GM19351 (cell line): ENCODE measurements around the gene POMGNT1.

Experiments
- ATAC-seq: cut with Tn5 transposase; IDR thresholded peaks from one replicate; pipeline ENCODE4 v1.9.1; 2021; ENCODE audit warnings: mild to moderate bottlenecking, moderate library complexity; ENCODE audit not compliant: unreplicated experiment

The POMGNT1 gene

DNA sequence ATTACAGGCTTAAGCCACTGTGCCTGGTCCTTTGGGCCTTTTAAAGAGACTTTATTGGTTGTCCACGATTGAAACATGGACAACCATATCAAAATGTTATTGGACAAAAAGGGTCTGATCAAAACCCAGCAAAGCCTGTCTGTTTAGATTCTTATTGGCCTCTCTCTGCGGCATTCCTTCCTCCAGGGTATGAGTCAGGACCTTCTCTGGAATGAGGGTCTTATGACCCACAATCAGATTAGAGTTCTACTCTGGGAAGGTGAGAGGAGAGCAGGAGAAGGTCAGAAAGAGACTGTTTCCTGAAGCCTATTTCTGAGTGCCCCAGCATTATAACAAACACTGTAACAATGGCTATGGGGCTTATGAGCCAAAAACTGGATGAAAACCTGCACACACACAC, 12.8 kb upstream of the POMGNT1 start:
- no peak for ATAC-seq

DNA sequence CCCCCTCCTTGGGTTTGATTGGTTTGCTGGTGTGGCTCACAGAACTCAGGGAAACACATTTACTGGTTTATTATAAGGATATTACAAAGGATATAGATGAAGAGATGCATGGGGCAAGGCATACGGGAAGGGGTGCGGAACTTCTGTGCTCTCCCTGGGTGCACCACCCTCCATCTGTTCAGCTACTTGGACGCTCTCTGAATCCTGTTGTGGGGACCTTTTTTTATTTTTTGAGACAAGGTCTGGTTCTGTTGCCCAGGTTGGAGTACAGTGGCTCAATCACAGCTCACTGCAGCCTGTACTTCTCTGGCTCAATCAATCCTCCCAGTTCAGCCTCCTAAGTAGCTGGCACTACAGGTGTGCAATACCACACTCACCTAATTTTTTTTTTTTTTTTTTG, 12.3 kb upstream of the POMGNT1 start:
- no peak for ATAC-seq

DNA sequence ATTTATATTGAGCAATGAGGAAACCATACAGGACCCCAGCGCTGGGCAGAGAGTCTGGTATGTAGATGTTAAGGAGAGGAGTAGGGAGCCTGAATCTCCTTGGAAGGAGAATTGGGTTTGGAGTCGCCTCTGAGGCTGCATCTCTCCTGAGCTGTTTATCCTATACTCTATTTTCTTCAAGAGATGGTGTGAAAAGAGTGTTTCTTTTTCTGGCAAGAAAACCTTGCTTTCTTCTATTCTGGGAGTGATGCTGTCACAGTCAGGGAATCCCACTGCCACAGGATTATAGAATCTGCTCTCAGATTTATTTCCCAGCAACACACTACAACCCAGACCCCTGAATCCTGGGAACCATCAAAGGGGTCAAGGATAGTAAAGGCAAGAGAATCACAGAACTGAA, 8.2 kb upstream of the POMGNT1 start:
- ATAC-seq, result no peak

DNA sequence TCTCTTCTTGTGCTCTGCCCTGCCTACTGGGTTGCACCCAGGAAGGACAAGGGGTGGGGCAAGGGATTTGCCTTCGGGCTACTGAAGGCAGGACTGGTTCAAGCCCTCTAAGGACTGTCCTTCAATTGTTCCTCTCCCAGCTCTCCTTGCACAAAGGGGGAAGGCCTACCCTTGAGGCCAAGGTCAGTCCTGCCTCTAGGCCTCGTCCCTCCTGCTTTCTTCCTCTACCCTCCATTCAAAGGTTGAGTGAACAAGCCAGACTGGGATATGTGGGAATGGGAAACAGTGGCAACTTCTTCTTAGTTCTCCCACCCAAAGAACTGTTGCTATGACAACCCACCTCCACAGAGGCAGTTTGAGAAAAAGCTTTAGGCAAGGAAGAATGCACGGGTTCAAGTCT, 7.6 kb upstream of the POMGNT1 start:
- ATAC-seq, result no peak

DNA sequence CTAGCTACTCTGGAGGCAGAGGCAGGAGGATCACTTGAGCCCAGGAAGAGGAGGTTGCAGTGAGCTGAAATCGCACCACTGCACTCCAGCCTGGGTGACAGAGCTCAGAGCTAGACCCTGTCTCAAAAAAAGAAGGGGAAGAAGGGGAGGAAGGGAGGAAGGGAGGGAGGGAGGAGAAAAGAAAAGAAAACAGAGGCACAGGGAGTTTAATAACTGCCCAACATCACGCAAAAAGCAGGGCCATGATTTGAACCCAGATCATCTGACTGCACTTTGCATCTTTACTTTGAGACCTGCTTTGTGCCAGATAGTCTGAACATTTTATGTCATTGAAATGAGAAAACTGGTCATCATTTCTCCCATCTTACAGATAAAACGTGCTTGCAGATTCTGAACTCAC, 6.9 kb upstream of the POMGNT1 start:
- ATAC-seq, result no peak

DNA sequence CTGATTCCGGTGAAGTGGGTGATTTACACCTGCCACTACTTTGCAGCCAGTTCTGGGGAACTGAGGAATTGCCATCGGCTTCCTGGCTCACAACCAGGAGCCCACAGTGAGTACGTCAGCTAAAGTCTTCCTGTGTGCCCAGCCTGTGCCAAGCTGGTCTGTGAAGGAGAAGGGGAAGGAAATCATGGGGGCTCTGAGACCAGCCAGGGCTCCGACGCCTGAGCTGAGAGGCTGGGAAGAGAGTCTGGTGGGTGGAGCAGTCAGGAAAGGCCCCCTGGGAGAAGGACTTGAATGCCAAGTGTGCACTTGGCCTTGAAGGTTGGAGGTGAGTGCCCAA, 6.1 kb upstream of the POMGNT1 start:
- ATAC-seq, result no peak

DNA sequence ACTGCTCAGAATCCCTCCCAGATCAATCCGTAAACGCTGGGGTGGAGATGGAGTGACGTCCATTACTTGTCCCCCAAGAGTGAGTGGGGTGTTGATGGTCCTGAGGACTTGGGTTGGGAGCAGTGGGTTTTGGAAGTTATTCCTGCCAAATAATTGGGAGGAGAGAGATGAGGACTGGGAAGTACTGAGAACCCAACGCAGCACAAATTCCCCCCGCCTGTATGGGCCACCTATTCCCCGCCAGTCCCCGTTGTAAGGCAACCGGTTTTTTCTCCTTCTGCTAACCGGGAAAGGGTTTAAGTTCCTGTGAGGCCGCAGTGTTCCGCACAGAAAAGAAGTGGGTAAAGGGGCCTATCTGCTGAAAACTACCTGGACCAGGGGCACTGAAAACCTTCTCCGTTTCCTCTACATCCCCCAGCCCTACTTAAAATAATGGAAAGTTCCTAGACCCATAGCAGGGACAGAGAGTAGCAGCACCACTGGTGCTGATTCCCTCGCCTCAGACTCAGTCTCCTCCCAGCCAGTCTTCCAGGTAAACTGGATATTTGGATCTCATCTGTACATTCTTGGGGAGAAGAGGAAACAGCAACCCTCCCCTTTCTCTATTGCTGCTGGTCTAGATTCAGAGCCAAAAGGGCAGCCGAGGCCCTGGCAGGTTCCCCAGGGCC, 5.6 kb upstream of the POMGNT1 start:
- ATAC-seq, result no peak

DNA sequence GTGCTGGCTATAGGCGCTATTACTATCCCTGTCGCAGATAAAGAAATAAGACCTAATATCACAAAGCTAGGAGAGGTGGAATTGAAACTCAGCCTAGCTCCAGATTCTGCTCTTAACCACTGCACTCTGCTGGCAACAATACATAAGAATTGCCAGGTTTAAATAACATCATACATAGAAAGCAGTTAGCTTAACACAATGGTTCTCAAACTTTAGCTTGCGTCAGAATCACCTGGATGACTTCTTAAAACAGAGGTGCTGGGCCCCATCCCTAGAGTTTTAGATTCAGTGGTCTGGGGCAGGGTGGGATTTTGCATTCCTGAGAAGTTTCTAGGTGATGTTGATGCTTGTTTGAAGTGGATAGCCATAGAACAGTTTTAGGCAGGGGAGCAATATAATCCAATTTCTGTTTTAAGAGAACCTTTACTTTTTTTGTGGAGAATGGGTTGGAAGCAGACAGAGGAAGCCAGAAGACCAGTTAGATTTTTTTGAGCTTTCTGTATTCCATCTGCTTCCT, 1.1 kb upstream of the POMGNT1 start:
- ATAC-seq, result no peak

DNA sequence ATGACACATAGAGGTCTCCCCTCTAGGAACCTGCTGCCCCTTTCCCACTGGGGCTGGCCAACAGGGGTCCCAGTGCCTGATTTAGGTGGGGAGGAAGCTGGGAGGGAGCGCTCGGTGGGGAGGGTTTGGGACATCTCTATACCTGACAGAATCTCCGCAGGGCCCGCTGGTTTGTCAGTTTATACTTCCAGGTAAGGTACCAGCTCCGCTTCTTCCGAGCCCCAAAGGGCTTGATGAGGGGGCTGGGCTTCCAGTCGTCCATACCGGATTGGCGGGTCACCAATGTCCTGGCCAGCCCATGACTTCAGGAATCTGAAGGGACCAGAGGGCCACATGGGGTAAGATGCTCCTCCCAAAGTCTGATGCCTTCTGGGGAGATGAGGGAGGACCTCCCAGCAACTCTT, 672 bp downstream of the POMGNT1 start:
- ATAC-seq, result no peak

DNA sequence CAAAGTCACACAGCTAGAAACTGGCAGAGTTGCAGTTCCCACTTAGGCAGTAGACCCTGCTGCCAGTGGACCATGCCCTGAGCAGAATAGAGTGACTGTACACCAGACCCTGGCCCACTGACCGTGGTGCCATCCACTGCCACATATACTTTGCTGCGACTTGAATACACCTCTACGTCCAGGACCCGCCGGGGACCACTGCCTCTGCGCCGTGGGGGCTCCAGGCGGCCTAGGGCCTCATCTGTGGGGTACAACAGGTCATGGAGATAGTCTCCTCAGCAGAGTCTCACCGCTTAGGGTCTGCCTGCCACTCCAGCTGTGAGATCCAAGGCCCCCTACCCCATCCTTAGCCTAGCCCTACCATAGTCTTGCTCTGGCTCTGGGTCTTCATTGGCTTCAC, 1.6 kb downstream of the POMGNT1 start:
- no peak for ATAC-seq

DNA sequence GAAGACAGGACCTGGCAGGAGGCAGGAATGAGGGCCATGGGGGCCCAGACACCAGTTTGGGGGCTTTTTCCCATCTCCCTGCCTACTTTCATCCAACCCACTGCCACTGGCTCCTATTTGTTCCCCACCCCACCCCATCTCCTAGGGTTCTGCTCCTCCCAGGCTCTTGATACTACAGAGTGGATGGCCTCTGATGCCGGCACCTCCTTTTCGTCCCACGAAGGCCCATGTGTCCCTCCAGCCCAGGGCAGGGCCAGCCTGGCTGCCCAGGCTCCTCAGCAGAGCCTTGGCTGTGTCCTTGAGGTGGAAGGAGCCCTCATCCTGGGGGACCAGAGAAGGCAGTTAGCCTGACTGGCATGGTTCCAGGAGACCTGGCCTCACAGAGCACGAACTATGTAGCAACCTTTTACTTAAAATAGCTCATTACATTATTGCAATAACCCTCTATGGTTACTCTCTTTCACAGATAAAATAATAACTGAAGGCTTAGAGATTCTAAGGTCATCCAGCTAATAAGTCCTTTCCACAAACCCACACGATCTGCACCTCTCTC, 3.5 kb downstream of the POMGNT1 start:
- ATAC-seq, result no peak

DNA sequence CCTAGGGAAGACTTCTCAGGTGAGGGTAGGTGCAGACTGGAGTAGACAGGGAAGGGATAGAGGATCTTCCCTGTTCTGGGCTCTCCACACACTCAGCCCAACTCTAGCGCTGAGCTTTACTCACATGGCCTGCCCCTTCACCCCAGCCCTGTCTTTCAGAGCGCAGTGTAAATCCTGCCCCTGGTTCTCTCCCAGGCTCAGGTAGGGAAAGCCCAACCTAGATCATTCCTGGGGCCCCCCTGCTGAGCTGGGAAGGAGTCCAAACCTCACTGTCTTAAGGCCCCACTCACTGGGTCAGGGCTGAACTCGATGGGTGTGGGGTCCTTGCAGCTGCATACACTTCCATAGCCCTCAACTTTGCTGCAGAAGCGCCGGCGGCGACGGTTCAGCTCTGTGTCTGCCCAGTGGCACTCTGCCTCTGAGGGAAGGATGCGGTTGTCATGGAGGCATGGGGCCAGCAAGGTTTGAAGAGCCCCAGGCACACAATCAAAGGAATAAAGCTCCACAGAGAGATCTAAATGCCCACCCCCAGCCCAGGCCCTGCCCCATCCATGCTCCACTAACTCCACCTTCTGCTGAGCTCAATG, 4.2 kb downstream of the POMGNT1 start:
- ATAC-seq, result no peak

DNA sequence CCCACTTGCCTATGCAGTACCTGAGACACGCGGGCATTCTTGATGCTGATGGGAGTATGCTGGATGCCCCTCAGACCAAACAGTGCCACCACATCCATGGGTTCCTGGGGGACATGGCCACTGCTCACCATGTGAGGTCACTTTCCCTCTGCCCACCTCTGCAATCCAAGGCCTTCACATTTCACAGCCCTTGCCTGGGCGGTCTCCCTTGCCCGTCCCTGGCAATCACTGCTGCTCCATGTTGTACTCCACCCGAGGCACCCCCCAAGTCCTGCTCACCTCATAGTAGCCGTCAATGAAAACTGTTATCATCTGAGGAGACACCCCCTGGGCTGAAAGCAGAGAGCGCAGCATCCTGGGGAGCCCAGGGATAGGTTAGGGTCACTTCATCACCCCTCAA, 4.9 kb downstream of the POMGNT1 start:
- no peak for ATAC-seq

DNA sequence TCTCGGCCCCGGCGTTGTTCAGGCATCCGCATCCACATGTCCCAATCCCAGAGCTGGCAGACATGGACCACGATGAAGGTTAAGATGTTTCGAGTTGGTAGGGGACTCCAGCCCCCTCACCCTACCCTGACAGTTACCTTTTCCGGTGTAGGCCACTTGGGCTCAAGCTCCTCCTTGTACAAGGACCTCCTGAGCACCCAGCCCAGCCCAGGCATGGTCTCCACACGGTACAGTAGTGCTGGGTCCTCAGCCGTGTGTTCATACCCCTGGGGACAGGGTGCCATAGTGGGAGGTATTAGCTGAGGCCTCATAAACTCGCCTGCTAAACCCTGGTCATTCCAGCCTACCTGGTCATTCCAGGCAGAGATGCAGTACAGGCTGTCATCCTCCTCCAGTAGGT, 6.1 kb downstream of the POMGNT1 start:
- ATAC-seq, result no peak

DNA sequence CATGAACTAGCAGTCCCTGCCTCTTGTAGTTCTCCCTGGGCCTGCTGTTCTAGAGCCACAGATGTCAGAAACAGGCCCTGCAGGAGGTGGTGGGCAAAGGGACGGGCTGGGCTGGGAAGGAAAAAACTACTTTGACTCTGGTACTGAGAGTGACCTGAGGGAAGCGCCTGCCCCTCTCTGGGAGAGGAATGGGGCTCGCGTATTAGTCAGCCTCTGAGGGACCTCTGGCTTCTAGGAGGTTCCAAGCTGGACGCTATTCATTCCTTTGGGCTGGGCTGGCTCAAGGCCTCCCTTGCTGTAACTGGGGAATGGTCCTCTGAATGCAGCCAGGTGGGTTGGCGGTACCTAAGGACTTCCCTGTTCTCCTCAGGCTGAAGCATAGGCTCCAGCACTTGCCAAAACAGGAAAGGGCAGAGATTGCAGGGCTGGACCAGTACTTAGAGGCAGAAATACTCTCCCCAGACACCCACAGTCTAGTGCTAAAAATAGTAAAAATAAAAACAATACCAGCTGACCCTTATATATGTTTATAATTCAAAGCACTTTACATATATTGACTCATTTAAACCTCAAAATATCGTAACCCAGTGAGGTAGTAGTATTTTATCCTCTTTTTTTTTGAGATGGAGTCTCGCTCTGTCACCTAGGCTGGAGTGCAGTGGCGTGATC, 7.1 kb downstream of the POMGNT1 start:
- ATAC-seq, result no peak

DNA sequence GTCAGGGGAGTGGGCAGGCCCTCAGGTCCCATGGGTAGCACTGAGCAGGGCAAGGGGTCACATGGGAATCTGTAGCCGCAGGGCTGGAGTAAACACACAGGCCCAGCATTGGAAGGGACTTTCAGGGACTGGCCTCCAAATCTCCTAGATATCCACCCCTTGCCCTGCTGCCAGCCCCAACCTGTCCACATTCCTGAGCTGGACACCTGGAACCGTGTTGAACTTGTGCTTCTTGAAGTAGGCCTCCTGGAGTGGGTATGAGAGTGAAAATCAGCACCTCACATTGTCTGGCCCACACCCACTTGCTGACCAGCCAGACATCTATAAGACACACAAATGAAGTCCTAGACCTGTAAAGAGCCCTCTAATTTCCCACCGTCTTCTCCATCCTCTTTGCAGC, 7.7 kb downstream of the POMGNT1 start:
- ATAC-seq, result no peak

DNA sequence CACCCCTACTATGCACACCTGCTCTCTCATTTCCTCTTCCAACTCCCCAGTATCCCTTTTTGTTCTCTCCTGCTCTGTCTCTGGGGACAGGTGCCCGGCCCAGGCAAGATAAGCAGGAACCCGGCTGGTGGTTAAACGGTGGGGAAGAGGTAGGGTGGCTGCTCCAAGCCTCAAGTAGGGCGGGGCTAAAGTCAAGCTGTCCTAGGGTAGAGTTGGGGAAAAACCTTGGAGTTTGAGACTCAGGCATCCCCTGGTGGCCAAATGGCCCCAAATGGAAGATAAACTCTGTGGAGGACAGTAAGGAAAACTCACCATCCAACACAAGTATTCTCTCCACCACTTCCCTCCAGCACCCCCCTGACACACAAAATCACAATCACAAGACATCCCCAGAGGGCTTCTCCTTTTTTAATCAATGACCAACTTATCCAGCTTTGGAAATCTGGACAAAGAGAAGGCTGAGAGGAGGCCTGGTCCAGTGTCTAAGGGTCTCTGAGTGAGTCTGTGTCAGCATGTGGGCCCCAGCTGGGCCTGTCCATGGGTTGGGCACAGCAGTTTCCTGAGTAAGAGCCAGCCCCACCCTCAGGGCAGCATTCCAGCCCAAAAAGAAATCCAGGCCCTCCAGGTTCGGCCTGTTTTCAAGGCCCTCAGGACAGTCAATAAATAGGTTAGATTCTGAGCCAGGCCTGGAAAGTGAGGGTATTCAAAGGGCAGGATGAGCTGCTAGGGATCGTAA, 9.8 kb downstream of the POMGNT1 start:
- no peak for ATAC-seq

DNA sequence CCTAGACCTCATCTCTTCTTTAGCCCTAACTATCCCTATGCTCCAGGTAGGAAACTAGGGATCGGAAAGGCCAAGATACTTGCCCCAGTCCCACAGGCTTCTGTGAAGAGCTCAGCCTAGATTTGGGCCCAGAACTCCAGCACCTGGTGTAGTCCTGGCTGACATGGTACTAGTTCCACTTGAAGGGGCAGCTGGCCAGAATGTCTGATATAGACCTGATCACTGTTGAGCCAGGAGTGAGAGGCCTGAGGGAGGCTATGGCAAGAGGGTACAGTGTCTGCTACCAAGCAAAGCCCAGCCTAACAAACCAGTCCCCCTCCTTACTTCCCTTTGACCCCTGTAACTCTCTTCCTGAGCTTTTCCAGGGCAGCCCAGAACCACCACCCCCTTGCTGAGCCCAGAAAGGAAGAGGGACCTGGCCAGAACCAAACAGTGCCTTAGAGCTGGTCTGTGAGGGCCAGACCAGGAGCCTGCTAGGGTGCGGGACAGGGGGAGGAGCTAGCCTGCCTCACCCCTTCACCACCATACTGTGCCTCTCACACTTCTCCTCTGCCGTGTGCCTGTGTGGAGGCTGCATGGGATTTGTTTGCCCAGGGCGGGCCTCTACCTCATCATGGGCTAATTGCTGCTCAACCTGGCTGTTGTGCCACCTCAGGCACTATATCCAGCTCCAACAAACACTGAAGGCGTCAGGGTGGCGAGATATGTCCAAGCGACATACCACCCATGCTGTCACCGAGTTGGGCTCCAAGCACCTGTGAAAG, 10.9 kb downstream of the POMGNT1 start:
- ATAC-seq, result no peak

DNA sequence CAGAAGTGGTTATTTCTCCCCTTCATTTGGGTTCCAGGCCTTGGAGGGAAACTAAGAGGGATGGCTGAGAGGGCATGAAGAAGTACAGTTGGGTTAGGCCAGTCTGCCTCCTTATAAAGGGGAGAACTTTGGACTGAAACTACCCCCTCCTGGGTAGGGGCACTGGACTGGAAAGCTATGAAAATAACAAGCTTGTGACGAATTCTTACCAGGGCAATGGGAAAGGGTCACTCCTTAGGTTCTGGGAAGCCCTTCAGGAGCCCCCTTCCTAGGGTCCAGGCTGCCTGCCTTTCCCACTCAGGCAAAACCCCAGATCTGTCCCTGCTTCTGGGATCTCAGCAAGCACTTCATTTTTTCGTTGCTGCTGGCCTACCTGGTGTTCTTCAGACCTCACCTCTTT, 12.2 kb downstream of the POMGNT1 start:
- ATAC-seq, result no peak

DNA sequence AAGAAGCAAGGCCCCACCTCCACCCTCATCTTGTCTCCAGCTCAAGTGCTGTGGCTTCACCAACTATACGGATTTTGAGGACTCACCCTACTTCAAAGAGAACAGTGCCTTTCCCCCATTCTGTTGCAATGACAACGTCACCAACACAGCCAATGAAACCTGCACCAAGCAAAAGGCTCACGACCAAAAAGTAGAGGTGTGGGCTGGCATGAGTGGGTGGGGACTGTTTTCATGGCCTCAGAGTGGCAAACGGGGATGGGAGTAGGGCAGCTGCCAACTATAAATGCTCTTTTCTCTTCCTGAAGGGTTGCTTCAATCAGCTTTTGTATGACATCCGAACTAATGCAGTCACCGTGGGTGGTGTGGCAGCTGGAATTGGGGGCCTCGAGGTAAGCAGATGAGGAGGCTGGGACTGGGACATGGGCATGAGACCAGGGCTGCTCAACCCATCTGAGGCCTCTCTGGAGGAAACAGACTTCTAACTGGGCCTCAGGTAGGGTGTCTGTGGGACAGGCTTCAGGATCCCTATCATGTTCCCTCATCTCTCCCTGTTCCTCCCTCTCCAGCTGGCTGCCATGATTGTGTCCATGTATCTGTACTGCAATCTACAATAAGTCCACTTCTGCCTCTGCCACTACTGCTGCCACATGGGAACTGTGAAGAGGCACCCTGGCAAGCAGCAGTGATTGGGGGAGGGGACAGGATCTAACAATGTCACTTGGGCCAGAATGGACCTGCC, 13.1 kb downstream of the POMGNT1 start:
- ATAC-seq, result no peak
